Measurements from ENCODE around the gene ITM2C.

ITM2C gene

GRCh38 chr2:230901006-230901405 lies 36.3 kb downstream of the ITM2C start:
- POLR2A ChIA-PET = no interaction called here

GRCh38 chr2:230902180-230902899 lies 37.6 kb downstream of the ITM2C start:
- Histone ChIP-seq H3K36me3 (ENCODE audit: control insufficient read depth in 2 of 2, insufficient read depth in 1 of 2, low read length in 2 of 2) (no peaks in the 10 kb centered on the region), H3K27ac (ENCODE audit: extremely low read depth, low read depth, low read length) (no peak overlapping the region), H3K9me3 (ENCODE audit: control insufficient read depth, insufficient read depth, low read depth, low read length) (no peaks in the 10 kb centered on the region), H3K4me3 (ENCODE audit: low read depth, low read length) (no peak overlapping the region), H3K4me1 (ENCODE audit: control insufficient read depth, insufficient read depth, low read length) (no peaks in the 10 kb centered on the region)
- ChIA-PET CTCF (interaction anchor here (0.6 to 4.3 kb wide), 22 partner anchors 10 to 550 kb away, joined by 3 to 55 read pairs (median 4); no protein-coding TSS in a partner anchor), POLR2A (no interaction called here)
- TF ChIP-seq ZIC2 (tag by site-specific recombination; IDR thresholded peaks at IDR 0.05) (no peak), ZNF350 (tag by site-specific recombination; IDR thresholded peaks at IDR 0.05) (no peak), ZNF2 (tag by site-specific recombination; IDR thresholded peaks at IDR 0.05) (0 out of 2 replicates have a peak, but pooled peaks have one; percentile 22), CTCF (tag by site-specific recombination; IDR thresholded peaks at IDR 0.05) (peak; percentile 78), ZNF513 (tag by site-specific recombination; IDR thresholded peaks at IDR 0.05) (0 out of 2 replicates have a peak, but pooled peaks have one; percentile 18), ZNF654 (tag by site-specific recombination; IDR thresholded peaks at IDR 0.05; ENCODE audit: low read depth) (peak; percentile 79), ZNF660 (tag by site-specific recombination; IDR thresholded peaks at IDR 0.05) (no peak), ZNF184 (tag by site-specific recombination; IDR thresholded peaks at IDR 0.05) (no peak), ZBTB17 (tag by site-specific recombination; IDR thresholded peaks at IDR 0.05) (peak; percentile 22; the same call in 1 of the 2 replicates), ZNF768 (tag by site-specific recombination; IDR thresholded peaks at IDR 0.05) (no peak), ZNF701 (tag by site-specific recombination; IDR thresholded peaks at IDR 0.05) (no peak), ZNF677 (tag by site-specific recombination; IDR thresholded peaks at IDR 0.05) (no peak), ZNF223 (tag by site-specific recombination; IDR thresholded peaks at IDR 0.05) (no peak), ZNF19 (tag by site-specific recombination; IDR thresholded peaks at IDR 0.05; ENCODE audit: low read depth) (no peak)

More at GRCh38 chr2:230901006-230901405, 36.3 kb downstream of the ITM2C start:
- Histone ChIP-seq H3K4me3 (ENCODE audit: low read depth, low read length) (no peak overlapping the region), H3K27ac (ENCODE audit: extremely low read depth, low read depth, low read length) (no peak overlapping the region), H3K4me1 (ENCODE audit: control insufficient read depth, insufficient read depth, low read length) (no peaks in the 10 kb centered on the region), H3K9me3 (ENCODE audit: control insufficient read depth, insufficient read depth, low read depth, low read length) (no peaks in the 10 kb centered on the region), H3K36me3 (ENCODE audit: control insufficient read depth in 2 of 2, insufficient read depth in 1 of 2, low read length in 2 of 2) (no peaks in the 10 kb centered on the region)
- TF ChIP-seq ZNF664 (tag by site-specific recombination; IDR thresholded peaks at IDR 0.05) (no peak), ATF2 (tag by site-specific recombination; IDR thresholded peaks at IDR 0.05; ENCODE audit: low read depth) (no peak), KLF17 (tag by site-specific recombination; IDR thresholded peaks at IDR 0.05) (no peak), GFI1B (tag by site-specific recombination; IDR thresholded peaks at IDR 0.05) (no peak), ZNF548 (tag by site-specific recombination; IDR thresholded peaks at IDR 0.05) (no peak), ZNF202 (tag by site-specific recombination; IDR thresholded peaks at IDR 0.05; ENCODE audit: borderline replicate concordance) (no peak), ZFHX2 (tag by site-specific recombination; conservative IDR thresholded peaks at IDR 0.05) (no peak)
- CTCF ChIA-PET = interaction anchor here (0.6 to 4.3 kb wide), 11 partner anchors 12 to 152 kb away, joined by 3 to 55 read pairs (median 4); no protein-coding TSS in a partner anchor

Data from HEK293 (cell line).